AG08395 (cell line): Measurements from ENCODE around the gene HMGB2.

Experiments
- DNase-seq: peaks from one replicate; pipeline ENCODE4 v3.0.0; 2012; ENCODE audit warnings: mixed read lengths, low spot score

HMGB2 gene

DNA sequence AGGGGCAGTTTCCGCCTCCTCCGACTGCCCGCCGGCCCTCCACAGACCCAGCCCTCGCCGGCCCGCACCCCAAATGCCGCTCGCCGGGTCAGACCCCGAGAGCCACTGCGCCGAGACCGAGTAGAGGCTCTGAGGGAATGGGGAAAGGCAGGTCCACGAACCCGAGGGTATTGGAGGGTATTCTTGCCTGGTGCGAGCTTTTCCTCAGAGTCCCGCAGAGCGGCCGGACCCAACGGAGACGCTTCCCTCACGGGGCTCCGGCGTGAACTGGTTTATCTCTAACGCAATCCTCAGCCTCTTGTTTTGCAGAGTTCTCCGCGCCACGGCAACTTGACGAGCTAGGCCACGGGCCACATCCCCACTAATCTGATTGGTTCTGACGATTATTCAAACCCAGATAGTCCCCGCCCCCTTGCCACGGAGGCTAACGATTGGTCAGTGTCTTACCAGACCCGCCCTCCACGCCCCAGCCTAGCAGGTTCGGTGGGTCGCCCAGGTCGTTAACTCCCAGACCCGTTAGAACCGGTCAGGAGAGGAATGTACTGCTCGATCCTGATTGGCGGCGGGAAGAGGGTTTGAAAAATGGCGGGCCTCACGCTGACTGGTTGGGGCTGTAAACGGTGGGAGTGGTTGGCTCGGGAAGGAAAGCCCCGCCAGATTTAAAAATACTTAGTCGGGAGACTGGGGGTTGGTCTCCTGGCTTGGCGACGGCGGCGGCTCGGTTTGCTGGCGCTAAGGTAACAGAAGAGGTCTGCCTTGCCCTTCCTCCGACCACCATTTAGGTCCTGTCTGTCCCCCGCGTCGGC, at the start of gene HMGB2:
HMGB2 (minus strand) TSS at position 274 of the 806 bp plus-strand sequence. CDS start 709 bp downstream, outside the sequence.
- DNase-seq, result peak; percentile 99

DNA sequence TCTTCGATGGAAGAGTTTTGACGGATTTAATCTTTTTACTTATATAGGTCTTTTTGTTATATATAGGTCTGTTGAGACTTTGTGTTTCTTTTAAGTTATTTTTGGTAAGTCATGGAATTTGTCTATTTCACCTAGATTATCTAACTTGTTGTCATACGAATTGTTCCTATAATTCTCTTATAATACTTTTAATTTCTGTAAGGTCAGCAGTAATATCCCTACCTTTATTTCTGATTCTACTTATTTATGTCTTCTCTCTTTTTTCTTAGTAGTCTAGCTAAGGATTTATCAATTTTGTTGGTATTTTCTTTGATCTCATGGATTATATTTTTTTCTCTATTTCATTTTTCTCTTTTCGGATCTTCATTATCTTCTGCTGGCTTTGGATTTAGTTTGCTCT, 48.2 kb upstream of the HMGB2 start:
- no peak for DNase-seq

DNA sequence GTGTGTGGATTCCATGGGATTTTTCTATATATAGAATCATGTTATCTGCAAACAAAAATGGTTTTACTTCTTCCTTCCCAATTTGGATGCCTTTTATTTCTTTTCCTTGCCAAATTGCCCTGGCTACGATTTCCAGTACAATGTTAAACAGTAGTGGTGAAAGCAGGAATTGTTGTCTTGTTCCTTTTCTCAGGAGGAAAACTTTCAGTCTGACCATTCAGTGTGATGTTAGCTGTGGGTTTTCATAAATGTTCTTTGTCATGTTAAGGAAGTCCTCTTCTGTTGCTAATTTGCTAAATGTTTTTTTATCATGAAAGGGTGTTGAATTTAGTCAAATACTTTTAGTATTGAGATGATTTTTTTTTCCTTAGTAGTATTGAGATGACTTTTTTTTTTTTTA, 47.5 kb upstream of the HMGB2 start:
- DNase-seq, result no peak

DNA sequence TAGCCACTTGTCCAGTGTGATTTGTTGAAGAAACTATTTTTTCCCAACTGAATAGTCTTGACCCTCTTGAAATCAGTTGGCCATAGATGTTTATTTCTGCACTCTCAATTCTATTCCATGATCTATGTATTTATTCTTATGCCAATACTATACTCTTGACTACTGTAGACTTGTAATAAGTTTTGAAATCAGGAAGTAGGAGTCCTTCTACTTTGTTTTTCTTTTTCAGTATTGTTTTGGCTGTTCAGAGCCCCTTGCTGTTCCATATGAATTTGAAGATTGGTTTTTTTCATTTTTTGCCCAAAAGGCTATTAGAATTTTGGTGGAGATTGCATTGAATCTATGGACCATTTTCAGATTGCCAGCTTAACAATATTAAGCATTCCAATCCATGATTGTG, 46.8 kb upstream of the HMGB2 start:
- no peak for DNase-seq

DNA sequence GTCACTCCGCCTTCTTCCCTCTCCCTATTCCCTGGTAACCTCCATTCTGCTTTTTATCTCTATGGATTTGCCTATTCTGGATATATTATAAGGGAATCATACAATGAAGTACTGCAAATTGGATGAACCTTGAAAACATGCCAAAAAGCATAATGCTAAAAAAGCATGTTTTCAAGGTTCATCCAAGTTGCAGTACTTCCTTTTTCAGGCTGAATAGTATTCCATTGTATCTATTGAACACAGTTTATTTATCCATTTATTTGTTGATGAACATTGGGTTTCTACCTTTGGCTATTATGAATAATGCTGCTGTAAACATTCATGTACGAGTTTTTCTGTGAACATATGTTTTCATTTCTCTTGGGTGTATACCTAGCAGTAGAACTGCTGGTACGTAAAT, 45.8 kb upstream of the HMGB2 start:
- DNase-seq, result no peak

DNA sequence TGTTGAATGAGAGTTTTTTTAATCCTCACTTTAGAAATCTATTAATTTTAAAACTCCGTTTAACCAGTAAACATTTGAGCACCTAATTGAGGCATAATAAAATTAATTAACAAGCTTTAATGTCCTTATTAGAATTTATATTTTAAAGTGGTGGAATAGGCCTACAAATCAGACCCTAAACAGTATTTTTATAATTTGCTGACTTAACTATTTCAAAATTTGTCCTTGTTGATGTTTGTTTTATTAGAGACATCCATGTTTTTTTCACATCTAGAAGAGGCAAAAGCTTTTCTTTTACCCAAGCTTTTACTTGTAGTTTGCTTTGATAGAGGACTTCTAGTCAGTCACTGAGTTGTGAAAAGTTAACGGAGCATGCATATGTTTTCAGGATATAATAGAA, 40.4 kb upstream of the HMGB2 start:
- no peak for DNase-seq

DNA sequence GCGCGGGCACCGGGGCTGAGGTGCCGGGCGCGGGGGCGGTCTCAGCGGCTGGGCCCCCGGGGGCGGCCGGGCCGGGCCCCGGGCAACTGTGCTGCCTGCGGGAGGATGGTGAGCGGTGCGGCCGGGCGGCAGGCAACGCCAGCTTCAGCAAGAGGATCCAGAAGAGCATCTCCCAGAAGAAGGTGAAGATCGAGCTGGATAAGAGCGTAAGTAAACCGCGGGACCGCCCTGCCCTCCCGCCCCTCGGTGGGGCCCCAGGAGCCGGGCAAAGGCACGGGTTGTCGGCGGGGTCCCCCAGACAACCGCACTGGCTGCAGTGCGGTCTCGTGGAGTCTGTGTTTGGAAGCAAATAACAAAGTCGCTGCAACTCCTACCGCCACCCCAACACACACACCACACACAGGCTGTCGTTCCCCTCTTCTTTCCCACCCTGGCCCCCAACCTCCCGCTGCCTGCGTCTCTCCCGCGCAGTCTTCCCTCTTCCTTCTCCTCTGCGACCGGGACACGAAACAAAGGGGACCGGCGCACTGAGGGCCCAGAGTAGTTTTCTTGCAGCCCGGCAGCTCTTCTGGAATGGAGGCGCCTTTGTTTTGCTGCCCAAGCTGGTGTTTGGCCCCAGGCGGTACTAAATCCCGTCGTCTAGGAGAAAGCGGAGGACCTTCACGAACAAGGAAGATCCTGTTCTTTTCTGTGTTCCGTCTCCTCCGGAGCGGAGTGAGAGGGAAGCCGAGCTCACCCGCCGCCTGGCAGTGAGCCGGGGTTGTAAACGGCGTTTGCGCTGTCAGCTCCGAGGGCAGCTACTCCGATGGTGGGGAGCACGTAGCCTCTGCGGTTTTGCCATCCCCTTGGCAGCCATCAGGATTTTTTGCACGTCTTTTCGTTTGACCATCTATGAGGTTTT, 37.4 kb upstream of the HMGB2 start:
- DNase-seq, result peak; percentile 74

DNA sequence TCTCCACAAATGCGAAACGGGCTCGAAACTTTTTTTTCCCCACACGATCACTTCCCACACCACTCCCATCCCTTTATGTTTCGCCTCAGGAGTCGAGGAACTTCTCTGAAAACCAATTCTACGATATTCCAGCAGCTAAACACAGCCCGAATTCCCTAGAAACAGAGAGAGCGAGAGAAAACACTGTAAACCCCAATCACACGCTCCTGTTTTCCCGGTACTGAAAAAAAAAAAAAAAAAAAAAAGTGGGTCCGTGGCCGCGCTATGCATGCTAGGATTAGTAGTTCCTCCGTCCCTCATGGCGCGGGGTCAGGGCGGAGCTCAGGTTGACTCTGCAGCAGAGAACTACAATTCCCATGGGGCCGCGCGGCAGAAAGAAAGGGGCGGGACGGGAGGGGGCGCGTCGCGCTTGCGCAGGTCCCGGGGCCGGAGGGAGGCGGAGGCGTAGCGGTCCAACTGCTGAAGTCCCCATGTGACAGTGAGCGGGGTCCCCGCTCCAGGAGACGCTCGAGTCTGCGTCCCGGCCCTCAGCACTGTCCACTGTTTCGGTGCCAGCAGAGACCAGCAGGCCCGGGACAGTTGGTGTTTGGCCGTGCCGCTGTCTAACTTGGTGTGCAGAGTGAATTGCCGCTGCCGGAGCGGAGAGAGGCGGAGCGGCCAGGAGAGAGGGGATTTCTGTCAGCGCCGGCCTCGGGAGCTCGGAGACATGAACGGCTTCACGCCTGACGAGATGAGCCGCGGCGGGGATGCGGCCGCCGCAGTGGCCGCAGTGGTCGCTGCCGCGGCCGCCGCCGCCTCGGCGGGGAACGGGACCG, 36.5 kb upstream of the HMGB2 start, which contains the start of gene SAP30:
SAP30 (plus strand) TSS at position 478 of the 815 bp plus-strand sequence; CDS start at position 707, 229 bp downstream.
- DNase-seq, result peak; percentile 99

DNA sequence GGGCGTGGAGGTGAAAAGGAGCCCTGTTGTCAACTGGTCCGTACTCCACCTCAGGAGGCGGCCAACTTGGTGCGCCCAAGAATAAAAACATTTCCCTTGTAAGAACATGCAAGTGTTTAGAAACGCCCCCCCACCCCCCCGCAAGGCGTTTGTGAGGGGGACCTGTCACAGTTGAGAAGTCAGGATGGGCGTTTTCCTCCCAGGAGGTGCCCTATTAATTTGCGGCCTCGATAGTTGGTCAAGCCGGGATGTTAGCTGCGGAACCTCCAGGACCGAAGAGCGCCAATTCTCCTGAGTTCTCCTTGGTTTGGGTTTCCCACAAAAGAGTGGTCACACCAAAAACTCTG, 35.9 kb upstream of the HMGB2 start:
- no peak for DNase-seq

DNA sequence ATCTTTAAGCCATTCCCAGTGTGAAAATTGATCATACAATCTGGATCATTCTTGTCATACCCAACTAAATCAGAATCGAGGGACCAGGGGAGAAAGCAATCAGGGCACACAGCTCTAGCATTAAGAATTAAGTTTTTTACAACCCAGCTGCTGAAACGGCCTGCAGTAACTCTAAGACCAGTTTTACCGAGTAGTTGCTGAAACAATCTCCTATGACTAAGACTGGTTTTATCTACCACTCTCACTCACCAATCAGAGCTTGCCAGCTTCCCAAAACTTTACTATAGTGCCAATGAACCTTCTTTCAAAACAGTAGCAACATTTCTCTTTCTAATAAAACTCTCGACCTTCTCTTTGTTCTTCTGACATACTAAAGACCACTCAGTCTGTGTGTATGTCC, 33.8 kb upstream of the HMGB2 start:
- DNase-seq, result peak; percentile 21

DNA sequence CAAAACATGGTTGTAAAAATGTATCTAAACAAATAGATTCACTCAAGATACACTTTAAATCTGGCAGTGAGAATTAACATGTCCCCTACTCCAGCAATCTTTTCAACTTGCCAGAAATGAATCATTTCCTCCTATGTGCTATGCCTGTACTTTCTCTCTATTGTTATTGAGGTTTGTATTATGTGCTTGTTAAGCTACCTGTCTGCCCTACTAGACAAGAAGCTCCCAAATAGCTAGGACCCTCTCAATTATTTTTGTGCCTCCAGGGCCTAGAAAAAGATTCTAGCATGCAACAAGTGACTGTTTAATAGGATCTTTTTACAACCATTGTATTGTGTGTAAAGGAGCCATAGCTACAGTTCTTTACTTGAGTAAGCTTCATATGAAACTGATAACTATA, 33.1 kb upstream of the HMGB2 start:
- no peak for DNase-seq

DNA sequence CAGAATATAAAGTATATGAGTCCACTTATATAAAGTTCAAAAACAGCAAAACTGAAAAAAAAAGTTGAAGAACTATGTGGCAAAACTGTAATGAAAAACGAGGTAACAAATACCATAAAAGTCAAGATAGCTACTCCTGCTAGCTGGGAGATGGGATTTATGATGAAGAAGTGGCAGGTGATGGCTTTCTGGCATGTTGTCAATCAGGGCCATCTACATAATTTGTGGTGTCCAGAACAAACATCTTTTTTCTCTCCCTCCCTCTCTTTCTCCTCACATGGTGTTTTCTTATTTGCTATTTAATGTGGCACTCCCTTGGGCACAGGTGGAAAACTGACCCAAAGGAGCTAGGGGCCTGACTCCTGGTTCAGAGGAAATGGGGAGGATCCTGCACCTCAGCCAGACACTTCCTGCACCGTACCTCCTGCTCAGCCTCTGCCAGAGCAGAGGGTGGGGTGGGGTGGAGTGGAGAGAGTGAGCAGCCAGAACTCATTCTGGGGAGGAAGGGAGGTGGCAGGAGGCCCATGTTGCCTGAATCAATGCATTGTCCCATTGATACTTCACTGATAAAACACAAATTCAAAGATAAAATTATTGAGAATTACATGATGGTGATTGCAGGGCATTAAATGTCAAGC, 31.3 kb upstream of the HMGB2 start:
- DNase-seq, result no peak

DNA sequence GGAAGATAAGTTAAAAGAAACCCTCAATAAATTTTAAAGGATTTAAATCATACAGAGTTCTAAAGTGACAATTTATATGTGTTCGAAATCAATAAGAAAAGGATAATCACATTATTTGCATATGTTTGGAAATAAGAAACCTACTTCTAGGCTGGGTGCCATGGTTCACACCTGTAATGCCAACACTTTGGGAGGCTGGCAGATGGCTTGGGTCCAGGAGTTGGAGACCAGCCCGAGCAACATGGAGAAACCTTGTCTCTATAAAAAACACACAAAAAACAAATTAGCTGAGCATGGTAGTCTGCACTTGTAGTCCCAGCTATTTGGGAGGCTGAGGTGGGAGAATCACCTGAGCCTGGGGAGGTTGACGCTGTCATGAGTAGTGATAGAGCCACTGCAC, 28.5 kb upstream of the HMGB2 start:
- DNase-seq, result no peak

DNA sequence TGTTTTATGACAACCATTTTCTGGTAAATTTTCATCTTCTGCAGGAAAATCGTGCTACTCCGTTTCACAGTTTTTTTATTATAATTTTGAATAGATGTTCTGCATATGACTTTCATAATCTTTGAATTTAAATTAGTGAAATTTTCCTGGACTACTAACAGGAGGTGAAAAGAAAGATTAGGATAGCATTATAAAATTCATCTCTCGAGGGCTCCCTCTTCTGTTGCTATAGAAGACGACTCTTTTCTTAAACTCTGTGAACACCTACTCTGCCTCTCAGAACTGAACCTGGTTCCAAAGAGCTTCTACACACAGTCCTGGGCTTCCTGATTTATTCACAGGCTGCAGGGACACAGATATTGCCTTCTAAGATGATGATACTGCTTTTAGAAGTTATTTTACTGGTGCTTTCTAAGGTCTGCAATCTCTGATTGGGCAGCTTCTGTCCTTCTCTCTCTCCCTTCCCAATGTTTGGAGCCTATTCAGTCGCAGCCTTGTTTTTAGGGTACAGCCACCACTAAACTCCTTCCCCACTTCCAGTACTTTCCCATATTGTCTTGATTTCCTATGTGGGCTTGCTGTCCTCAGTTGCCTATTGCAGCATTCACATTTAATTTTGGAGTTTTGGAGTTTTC, 26.5 kb upstream of the HMGB2 start:
- peak; percentile 47 for DNase-seq

DNA sequence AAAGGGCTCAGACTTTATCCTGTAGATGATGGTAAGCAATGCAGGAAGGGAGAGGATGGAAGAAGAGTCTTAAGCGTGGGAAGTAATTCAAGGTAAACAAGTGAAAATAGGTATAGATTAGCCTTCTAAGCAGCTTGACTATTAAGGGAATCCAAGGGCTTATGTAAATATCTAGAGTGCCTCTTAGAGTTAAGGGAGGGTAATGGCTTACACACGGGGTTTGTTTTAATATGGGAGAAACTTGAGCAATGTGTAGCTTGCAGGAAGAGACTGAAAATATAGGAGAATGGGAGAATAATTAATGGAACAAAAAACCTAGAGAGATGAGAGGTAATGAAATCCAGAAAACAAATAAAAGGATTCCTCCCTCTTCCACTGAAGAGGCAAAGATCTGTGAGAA, 23.8 kb upstream of the HMGB2 start:
- no peak for DNase-seq

DNA sequence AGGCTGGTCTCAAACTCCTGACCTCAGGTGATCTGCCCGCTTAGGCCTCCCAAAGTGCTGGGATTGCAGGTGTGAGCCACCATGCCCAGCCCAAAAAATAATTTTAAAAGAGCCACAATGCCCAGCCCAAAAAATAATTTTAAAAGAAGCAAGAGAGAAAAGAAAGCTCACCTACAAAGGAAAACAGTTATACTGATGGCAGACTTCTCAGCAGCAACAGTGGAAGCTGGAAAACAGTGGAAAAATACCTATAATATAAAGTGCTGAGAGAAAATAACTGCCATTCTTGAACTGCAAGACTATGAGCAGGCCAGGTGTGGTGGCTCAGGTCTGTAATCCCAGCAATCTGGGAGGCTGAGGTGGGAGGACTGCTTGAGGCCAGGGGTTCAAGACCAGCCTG, 13.3 kb upstream of the HMGB2 start:
- no peak for DNase-seq

DNA sequence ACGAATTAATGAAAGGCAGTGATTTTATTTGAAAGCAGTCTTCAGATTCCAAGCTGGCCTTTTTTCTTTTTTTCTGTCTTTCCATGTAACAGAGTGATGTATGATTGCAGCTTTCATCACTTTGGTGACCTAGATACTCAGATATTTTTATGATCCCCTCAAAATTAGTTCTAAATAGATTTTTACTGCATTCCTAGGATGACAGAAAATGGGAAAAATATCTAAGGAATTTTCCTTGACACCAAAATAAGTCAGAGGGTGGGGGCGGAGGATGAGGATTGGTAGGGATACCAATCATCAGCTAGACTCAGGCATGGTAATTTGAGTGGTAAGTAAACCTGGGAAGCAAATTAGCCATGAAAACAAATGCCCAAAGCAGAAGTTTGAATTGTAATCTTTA, 11.9 kb upstream of the HMGB2 start:
- peak; percentile 72 for DNase-seq

DNA sequence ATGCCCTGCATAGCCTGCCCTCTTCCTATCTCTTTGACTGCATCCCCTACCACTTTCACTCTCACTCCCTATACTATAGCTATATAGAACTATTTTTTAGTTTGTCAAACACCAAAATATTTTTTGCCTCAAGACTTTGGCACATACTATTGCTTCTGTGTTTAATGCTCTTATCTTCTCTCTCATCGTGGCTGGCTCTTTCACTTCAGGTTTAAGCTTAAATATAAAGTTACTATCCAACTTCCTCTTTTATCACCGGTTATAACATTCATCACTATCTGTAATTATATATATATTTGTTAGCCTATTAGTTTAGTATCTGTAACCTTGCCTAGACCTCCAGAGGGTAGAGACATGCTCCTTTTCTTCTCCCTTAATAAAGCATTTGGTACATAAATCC, 11.5 kb upstream of the HMGB2 start:
- DNase-seq, result no peak

DNA sequence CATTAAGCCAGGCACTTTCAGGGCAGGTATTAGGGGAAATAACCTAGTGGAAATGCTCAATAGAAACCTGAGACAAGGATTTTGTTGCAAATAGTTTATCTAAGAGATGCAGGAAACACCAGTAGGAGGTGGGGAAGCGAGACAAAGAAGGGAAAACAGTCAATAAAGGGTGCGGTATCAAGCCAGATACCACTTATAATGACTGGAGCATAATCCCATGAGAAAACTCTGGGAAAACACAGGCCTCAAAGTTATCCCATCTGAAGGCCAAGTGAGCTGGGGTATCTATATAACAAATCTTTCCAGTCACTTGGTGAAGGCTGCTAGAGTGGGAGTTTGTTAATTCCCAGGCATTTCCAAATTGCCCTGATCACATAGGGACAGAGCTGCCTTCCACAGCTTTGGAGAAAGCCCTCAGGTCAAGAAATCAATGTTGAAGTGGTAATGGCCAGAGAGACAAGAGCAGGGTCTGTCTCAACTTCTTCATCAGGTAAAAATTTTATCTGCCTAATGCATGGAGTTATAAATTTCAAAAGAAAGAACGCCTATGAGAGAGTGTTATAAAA, 9.8 kb upstream of the HMGB2 start:
- no peak for DNase-seq

DNA sequence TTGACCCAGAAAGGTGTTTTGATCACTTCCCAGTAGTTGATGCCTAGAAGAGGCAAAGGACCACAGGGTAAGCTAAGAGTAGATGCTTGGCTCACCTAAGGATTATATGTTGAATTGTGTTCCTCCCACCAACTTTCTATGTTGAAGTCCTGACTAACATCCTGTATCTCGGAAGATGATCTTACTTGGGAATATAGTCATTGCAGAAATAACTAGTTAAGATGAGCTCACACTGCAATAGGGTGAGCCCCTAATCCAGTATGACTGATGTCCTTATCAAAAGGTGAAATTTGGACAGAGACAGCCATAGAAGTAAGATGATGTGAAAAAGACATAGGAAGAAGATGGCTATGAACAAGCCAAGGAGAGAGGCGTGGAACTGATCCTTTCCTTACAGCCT, 3.3 kb upstream of the HMGB2 start:
- DNase-seq, result no peak
